ENCODE results near the gene OPCML. TPM values are rescaled to one million over a fixed set of nuclear protein-coding genes. Genes with fewer than 3 reads are reported as not detected.

OPCML gene
- total and polyA plus RNA-seq, 2 experiments from 2014 or later: 1.2 to 4.4 TPM

GRCh38 chr11:132777067-132777975, 755.0 kb downstream of the OPCML start (continued):
- TF ChIP-seq CREB1 (CRISPR knock-in tag; IDR thresholded peaks at IDR 0.05; ENCODE audit: low read depth) (no peak), EZH2phosphoT487 (IDR thresholded peaks at IDR 0.05; ENCODE audit: unreplicated experiment) (no peak), NANOG (IDR thresholded peaks at IDR 0.05; ENCODE audit: borderline replicate concordance) (no peak), POLR2AphosphoS5 (IDR thresholded peaks at IDR 0.05; ENCODE audit: low read depth) (no peak)
- TF ChIP-seq, protein P1, sequence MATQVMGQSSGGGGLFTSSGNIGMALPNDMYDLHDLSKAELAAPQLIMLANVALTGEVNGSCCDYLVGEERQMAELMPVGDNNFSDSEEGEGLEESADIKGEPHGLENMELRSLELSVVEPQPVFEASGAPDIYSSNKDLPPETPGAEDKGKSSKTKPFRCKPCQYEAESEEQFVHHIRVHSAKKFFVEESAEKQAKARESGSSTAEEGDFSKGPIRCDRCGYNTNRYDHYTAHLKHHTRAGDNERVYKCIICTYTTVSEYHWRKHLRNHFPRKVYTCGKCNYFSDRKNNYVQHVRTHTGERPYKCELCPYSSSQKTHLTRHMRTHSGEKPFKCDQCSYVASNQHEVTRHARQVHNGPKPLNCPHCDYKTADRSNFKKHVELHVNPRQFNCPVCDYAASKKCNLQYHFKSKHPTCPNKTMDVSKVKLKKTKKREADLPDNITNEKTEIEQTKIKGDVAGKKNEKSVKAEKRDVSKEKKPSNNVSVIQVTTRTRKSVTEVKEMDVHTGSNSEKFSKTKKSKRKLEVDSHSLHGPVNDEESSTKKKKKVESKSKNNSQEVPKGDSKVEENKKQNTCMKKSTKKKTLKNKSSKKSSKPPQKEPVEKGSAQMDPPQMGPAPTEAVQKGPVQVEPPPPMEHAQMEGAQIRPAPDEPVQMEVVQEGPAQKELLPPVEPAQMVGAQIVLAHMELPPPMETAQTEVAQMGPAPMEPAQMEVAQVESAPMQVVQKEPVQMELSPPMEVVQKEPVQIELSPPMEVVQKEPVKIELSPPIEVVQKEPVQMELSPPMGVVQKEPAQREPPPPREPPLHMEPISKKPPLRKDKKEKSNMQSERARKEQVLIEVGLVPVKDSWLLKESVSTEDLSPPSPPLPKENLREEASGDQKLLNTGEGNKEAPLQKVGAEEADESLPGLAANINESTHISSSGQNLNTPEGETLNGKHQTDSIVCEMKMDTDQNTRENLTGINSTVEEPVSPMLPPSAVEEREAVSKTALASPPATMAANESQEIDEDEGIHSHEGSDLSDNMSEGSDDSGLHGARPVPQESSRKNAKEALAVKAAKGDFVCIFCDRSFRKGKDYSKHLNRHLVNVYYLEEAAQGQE (IDR thresholded peaks at IDR 0.05; ENCODE audit: unreplicated experiment): no peak
- TF ChIP-seq, protein P2, sequence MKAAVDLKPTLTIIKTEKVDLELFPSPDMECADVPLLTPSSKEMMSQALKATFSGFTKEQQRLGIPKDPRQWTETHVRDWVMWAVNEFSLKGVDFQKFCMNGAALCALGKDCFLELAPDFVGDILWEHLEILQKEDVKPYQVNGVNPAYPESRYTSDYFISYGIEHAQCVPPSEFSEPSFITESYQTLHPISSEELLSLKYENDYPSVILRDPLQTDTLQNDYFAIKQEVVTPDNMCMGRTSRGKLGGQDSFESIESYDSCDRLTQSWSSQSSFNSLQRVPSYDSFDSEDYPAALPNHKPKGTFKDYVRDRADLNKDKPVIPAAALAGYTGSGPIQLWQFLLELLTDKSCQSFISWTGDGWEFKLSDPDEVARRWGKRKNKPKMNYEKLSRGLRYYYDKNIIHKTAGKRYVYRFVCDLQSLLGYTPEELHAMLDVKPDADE (IDR thresholded peaks at IDR 0.05): no peak

DNA sequence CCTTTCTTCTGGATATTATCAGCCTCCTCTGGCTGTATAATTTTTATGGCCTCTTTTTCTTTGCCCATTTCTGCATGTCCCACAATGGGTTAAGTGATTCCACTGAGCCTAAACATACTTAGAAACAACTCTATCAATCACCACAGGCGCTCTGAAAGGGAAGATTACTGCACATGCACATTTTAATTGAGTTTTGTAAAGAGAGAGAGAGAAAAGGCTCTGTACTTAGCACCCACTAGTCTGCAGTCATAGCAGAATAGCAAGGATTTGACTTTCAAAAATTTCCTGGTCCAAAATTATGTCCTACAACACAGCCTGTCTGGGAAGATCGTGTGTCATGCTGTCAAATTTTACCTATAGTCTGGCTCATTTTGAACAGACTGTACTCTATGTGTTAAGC, 758.5 kb downstream of the OPCML start:
- H3K27me3 Mint-ChIP-seq (ENCODE audit: insufficient read depth, low read depth, poor library complexity): peaks cover 11% of the 10 kb centered on the region
- no peaks in the 10 kb centered on the region for H3K36me3 ChIP-seq (ENCODE audit: insufficient read depth)
- H3K9me3 Mint-ChIP-seq: no peaks in the 10 kb centered on the region
- H3K4me3 ChIP-seq: no peak overlapping the region
- no peak overlapping the region for H2AFZ ChIP-seq
- no peak overlapping the region for H3K27ac Mint-ChIP-seq
- H3F3A ChIP-seq (replicated peaks; ENCODE audit: low read depth): 0 out of 2 replicates have a peak, but pooled peaks cover 6% of the 10 kb centered on the region
- no peak for DNase-seq (ENCODE audit: low spot score)
- H3K4me1 Mint-ChIP-seq: peaks cover 54% of the 10 kb centered on the region
- no peak for ATAC-seq
- peaks cover 36% of the 10 kb centered on the region for H3K4me1 ChIP-seq (ENCODE audit: insufficient read depth)
- no peaks in the 10 kb centered on the region for H3K27me3 ChIP-seq (ENCODE audit: insufficient read depth)
- H3K9me2 ChIP-seq (ENCODE audit: insufficient read depth): no peaks in the 10 kb centered on the region
- no peak overlapping the region for H3K4me2 ChIP-seq
- H3K79me2 ChIP-seq (replicated peaks; ENCODE audit: insufficient read depth): no peaks in the 10 kb centered on the region
- H3K4me3 Mint-ChIP-seq: no peak overlapping the region
- H4K20me1 ChIP-seq (replicated peaks; ENCODE audit: insufficient read depth): no peaks in the 10 kb centered on the region
- no peak overlapping the region for H3K27ac ChIP-seq (ENCODE audit: low read depth)
- H3K36me3 Mint-ChIP-seq (ENCODE audit: low read depth): no peaks in the 10 kb centered on the region
- no peak for TF ChIP-seq STAT1 (IDR thresholded peaks at IDR 0.05; ENCODE audit: unreplicated experiment)
- no peak for TF ChIP-seq ZNF462 (CRISPR knock-in tag; IDR thresholded peaks at IDR 0.05)
- TF ChIP-seq NANOG (IDR thresholded peaks at IDR 0.05; ENCODE audit: borderline replicate concordance): no peak
- TF ChIP-seq ZNF114 (CRISPR knock-in tag; IDR thresholded peaks at IDR 0.05): no peak
- TF ChIP-seq POLR2AphosphoS5 (IDR thresholded peaks at IDR 0.05; ENCODE audit: low read depth): no peak
- TF ChIP-seq, protein P1 (IDR thresholded peaks at IDR 0.05; ENCODE audit: unreplicated experiment): no peak

Measured in GM23338 (cell line).